HEK293 (cell line): ENCODE measurements around the gene VILL.
A peak's percentile ranks its signal among the peaks of the same experiment; 100 is the strongest.

Experiments
- BCL6B ChIP-seq: fragments of 450-650 bp; formaldehyde crosslinking; IDR thresholded peaks from 2 replicates; pipeline ENCODE4 v1.5.1; 2017; ENCODE audit warnings: missing biosample characterization, missing genetic modification characterization
- GLIS1 ChIP-seq: fragments of 450-650 bp; formaldehyde crosslinking; IDR thresholded peaks from 2 replicates; pipeline ENCODE4 v1.5.1; 2016; ENCODE audit warnings: missing biosample characterization, missing genetic modification characterization
- HOXC10 ChIP-seq: sonication (generic); formaldehyde crosslinking; IDR thresholded peaks from 2 replicates; pipeline ENCODE4 v1.8.1; 2023; ENCODE audit warnings: mild to moderate bottlenecking, missing genetic modification reagents
- OVOL3 ChIP-seq: fragments of 450-650 bp; formaldehyde crosslinking; IDR thresholded peaks from 2 replicates; pipeline ENCODE4 v1.5.1; 2016; ENCODE audit warnings: missing biosample characterization, missing genetic modification characterization
- PRDM2 ChIP-seq: fragments of 450-650 bp; formaldehyde crosslinking; IDR thresholded peaks from 2 replicates; pipeline ENCODE4 v1.5.1; 2016; ENCODE audit warnings: missing biosample characterization, missing genetic modification characterization, borderline replicate concordance
- ZBTB20 ChIP-seq: fragments of 450-650 bp; formaldehyde crosslinking; IDR thresholded peaks from 2 replicates; pipeline ENCODE4 v1.5.1; 2016; ENCODE audit warnings: missing biosample characterization, missing genetic modification characterization
- ZBTB48 ChIP-seq: fragments of 450-650 bp; formaldehyde crosslinking; IDR thresholded peaks from 2 replicates; pipeline ENCODE4 v1.5.1; 2016; ENCODE audit warnings: missing biosample characterization, missing genetic modification characterization
- ZFP37 ChIP-seq: fragments of 450-650 bp; formaldehyde crosslinking; IDR thresholded peaks from 2 replicates; pipeline ENCODE4 v1.5.1; 2016; ENCODE audit warnings: missing biosample characterization, missing genetic modification characterization
- ZIC2 ChIP-seq: fragments of 450-650 bp; formaldehyde crosslinking; IDR thresholded peaks from 2 replicates; pipeline ENCODE4 v1.5.1; 2016; ENCODE audit warnings: missing biosample characterization, missing genetic modification characterization
- ZNF169 ChIP-seq: fragments of 450-650 bp; formaldehyde crosslinking; IDR thresholded peaks from 2 replicates; pipeline ENCODE4 v1.5.1; 2016; ENCODE audit warnings: missing biosample characterization, missing genetic modification characterization
- ZNF2 ChIP-seq: fragments of 450-650 bp; formaldehyde crosslinking; IDR thresholded peaks from 2 replicates; pipeline ENCODE4 v1.5.1; 2016; ENCODE audit warnings: missing biosample characterization, missing genetic modification characterization
- ZNF214 ChIP-seq: fragments of 450-650 bp; formaldehyde crosslinking; IDR thresholded peaks from 2 replicates; pipeline ENCODE4 v1.5.1; 2017; ENCODE audit warnings: missing biosample characterization, mild to moderate bottlenecking, missing genetic modification characterization, borderline replicate concordance
- ZNF221 ChIP-seq: fragments of 450-650 bp; formaldehyde crosslinking; IDR thresholded peaks from 2 replicates; pipeline ENCODE4 v1.5.1; 2017; ENCODE audit warnings: missing biosample characterization, missing genetic modification characterization, borderline replicate concordance
- ZNF223 ChIP-seq: fragments of 450-650 bp; formaldehyde crosslinking; IDR thresholded peaks from 2 replicates; pipeline ENCODE4 v1.5.1; 2016; ENCODE audit warnings: missing biosample characterization, missing genetic modification characterization
- ZNF292 ChIP-seq: fragments of 450-650 bp; formaldehyde crosslinking; IDR thresholded peaks from 2 replicates; pipeline ENCODE4 v1.5.1; 2016; ENCODE audit warnings: low read depth, missing biosample characterization, missing genetic modification characterization, borderline replicate concordance
- ZNF335 ChIP-seq: fragments of 450-650 bp; formaldehyde crosslinking; conservative IDR thresholded peaks from 2 replicates; pipeline ENCODE4 v1.5.1; 2016; ENCODE audit warnings: missing biosample characterization, missing genetic modification characterization
- ZNF518A ChIP-seq: fragments of 450-650 bp; formaldehyde crosslinking; conservative IDR thresholded peaks from 2 replicates; pipeline ENCODE4 v1.5.1; 2016; ENCODE audit warnings: low read depth, missing biosample characterization, missing genetic modification characterization
- ZNF629 ChIP-seq: fragments of 450-650 bp; formaldehyde crosslinking; IDR thresholded peaks from 2 replicates; pipeline ENCODE4 v1.5.1; 2017; ENCODE audit warnings: missing biosample characterization, missing genetic modification characterization
- ZNF658 ChIP-seq: fragments of 450-650 bp; formaldehyde crosslinking; IDR thresholded peaks from 2 replicates; pipeline ENCODE4; 2016; ENCODE audit warnings: missing biosample characterization, missing genetic modification characterization
- ZNF791 ChIP-seq: fragments of 450-650 bp; formaldehyde crosslinking; IDR thresholded peaks from 2 replicates; pipeline ENCODE4 v1.5.1; 2016; ENCODE audit warnings: missing biosample characterization, missing genetic modification characterization
- TF ChIP-seq, protein P1 (sequence below): fragments of 450-650 bp; formaldehyde crosslinking; IDR thresholded peaks from 2 replicates; pipeline ENCODE4 v1.5.1; 2016; ENCODE audit warnings: missing biosample characterization, missing genetic modification characterization
- TF ChIP-seq, protein P2 (sequence below): fragments of 450-650 bp; formaldehyde crosslinking; IDR thresholded peaks from 2 replicates; pipeline ENCODE4 v1.5.1; 2016; ENCODE audit warnings: missing biosample characterization, missing genetic modification characterization, low read depth
- TF ChIP-seq, protein P3 (sequence below): fragments of 450-650 bp; formaldehyde crosslinking; IDR thresholded peaks from 2 replicates; pipeline ENCODE4 v1.5.1; 2016; ENCODE audit warnings: missing biosample characterization, missing genetic modification characterization

VILL gene

GRCh38 chr3:37945807-37946530 lies 44.6 kb upstream of the VILL start (continued):
- no peak for TF ChIP-seq PRDM2 (tag by site-specific recombination)
- TF ChIP-seq ZIC2 (tag by site-specific recombination) = no peak
- TF ChIP-seq, protein P1, sequence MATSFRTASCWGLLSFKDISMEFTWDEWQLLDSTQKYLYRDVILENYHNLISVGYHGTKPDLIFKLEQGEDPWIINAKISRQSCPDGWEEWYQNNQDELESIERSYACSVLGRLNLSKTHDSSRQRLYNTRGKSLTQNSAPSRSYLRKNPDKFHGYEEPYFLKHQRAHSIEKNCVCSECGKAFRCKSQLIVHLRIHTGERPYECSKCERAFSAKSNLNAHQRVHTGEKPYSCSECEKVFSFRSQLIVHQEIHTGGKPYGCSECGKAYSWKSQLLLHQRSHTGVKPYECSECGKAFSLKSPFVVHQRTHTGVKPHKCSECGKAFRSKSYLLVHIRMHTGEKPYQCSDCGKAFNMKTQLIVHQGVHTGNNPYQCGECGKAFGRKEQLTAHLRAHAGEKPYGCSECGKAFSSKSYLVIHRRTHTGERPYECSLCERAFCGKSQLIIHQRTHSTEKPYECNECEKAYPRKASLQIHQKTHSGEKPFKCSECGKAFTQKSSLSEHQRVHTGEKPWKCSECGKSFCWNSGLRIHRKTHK (tag by site-specific recombination) = no peak
- peak; percentile 46 for TF ChIP-seq ZBTB48 (tag by site-specific recombination)
- TF ChIP-seq ZNF214 (tag by site-specific recombination) = no peak
- peak; percentile 86 for TF ChIP-seq ZBTB20 (tag by site-specific recombination)
- 0 out of 2 replicates have a peak, but pooled peaks have one; percentile 5 for TF ChIP-seq GLIS1 (tag by site-specific recombination)
- TF ChIP-seq, protein P2, sequence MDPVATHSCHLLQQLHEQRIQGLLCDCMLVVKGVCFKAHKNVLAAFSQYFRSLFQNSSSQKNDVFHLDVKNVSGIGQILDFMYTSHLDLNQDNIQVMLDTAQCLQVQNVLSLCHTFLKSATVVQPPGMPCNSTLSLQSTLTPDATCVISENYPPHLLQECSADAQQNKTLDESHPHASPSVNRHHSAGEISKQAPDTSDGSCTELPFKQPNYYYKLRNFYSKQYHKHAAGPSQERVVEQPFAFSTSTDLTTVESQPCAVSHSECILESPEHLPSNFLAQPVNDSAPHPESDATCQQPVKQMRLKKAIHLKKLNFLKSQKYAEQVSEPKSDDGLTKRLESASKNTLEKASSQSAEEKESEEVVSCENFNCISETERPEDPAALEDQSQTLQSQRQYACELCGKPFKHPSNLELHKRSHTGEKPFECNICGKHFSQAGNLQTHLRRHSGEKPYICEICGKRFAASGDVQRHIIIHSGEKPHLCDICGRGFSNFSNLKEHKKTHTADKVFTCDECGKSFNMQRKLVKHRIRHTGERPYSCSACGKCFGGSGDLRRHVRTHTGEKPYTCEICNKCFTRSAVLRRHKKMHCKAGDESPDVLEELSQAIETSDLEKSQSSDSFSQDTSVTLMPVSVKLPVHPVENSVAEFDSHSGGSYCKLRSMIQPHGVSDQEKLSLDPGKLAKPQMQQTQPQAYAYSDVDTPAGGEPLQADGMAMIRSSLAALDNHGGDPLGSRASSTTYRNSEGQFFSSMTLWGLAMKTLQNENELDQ (tag by site-specific recombination) = no peak
- TF ChIP-seq OVOL3 = no peak
- TF ChIP-seq ZNF169 = no peak
- TF ChIP-seq ZFP37 (tag by site-specific recombination) = no peak
- no peak for TF ChIP-seq ZNF221
- TF ChIP-seq ZNF791 (tag by site-specific recombination) = no peak
- TF ChIP-seq ZNF292 (tag by site-specific recombination) = no peak
- no peak for TF ChIP-seq ZNF518A (tag by site-specific recombination)
- TF ChIP-seq HOXC10 (CRISPR knock-in tag) = no peak
- no peak for TF ChIP-seq ZNF335
- no peak for TF ChIP-seq ZNF2 (tag by site-specific recombination)
- TF ChIP-seq ZNF629 = peak; percentile 22; the same call in 1 of the 2 replicates
- TF ChIP-seq, protein P3, sequence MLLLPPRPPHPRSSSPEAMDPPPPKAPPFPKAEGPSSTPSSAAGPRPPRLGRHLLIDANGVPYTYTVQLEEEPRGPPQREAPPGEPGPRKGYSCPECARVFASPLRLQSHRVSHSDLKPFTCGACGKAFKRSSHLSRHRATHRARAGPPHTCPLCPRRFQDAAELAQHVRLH (tag by site-specific recombination) = no peak
- no peak for TF ChIP-seq ZNF658 (tag by site-specific recombination)
- no peak for TF ChIP-seq ZNF223 (tag by site-specific recombination)
- TF ChIP-seq BCL6B (tag by site-specific recombination) = no peak
